EH (cell line): ENCODE results near the gene AGER.
"Not testable (repeated sequence)": the region's sequence is repeated elsewhere in the genome, so short reads cannot be mapped to it uniquely, and the experiment has no call there.

Experiments
- DNase-seq: peaks from one replicate; pipeline ENCODE4 v3.0.0-alpha.2; 2015; ENCODE audit warnings: low read depth

The AGER gene

DNA sequence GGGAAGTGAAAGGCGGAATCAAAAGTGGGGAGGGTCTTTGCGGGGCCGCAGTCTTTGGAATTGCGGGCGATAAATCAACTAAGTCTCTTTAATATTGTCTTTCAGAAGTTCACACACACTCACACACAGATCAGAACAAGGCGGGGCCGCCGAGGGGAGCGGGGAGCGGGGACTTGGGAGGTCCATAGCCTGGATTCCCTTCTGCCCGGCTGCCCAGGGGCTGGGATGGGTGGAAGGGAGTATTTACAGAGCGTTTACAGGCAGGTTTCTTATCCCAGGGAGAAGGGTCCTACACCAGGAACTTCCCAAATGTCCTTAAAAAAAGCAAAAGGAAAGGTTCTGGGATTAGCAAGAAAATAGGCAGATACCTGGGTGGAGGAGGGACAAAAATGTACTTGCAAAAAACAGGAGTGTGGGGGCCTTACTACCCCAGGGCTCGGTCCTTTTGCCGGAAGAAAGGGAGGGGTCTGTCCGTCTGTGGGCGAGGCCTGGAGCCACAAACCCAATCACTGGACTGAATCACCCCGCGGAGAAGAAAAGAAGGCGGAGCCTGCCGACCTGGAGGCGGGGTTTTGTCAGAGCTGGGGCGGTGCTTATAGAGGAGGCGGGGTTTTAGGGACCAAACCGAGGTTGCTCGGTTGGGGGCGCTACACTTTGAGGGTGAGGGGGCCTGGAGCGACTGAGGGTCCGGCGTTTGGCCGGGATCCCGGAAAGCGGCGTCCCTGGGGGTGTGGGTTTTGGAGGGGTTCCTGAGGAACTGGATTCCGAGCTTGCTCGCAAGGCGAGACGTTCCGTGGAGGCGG, 35.6 kb downstream of the AGER start:
- DNase-seq: no peak

DNA sequence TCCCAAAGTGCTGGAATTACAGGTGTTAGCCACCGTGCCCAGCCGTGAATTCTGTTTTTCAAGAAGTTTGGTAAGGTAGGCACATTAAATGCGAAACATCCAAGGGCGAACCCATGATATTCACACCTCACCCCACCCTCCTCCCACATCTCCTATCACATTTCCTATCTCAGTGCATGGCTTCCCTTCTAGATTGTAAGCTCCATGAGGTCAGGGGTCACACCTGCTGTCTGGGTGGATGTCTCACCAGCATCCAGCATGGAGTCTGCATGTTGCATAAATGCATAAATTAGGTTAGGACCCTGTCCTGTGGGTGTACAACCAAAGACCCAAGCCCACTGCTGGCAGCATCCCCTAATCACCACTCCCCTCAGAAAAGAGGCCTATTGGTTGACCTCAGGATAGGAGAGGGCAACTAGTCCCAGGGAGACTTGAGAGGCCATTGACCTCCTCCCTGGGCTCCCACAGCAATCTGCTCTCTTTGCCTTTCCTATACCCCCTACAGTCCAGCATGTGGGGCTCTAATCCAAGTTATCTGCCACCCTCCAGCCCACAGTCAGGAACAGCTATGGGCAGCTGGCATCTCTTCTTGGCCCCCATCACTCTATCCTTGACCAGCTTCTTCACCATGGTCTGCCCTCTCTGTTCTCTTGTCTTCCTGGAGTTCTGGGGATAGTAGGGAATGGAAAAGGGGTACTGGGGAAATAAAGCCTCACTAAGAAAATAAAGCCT, 36.5 kb downstream of the AGER start:
- DNase-seq: no peak

DNA sequence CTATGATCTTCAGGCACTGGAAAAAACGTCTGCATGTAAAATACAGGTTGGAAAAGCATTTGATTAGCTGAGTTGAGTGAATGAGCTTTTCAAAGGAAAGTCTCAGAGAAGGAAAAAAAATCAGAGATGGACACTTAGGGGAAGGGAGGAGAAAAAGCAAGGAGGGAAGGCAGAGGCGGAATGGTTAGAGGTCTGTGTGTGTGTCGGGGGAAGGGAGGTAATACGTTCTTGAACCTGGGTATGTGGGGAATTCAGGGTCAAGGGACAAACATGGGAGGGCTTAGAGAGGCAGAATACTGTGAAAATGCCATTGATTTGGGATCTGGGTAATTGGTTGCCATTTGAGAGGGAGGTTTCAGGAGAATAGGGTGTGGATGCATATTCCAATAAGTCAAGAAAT, 37.4 kb downstream of the AGER start:
- DNase-seq: no peak

DNA sequence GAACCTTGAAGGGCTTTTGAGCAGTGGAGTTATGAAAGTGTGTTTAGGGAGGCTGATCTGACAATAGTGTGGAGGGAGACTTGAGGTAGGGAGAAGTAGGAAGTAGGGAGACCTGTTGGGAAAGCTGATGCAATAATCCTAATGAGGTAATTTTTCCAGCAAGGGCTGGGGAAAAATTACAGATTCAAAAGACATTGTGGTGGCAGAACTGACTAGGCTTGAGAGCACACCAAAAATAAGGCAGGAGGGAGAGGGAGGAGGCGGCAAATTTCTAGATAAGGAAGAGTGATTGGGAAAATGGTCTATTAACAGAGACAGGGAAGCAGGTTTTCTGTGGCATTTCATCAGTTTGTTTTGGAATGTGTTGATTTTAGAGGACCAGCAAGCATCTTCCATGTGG, 37.8 kb downstream of the AGER start:
- DNase-seq: no peak

DNA sequence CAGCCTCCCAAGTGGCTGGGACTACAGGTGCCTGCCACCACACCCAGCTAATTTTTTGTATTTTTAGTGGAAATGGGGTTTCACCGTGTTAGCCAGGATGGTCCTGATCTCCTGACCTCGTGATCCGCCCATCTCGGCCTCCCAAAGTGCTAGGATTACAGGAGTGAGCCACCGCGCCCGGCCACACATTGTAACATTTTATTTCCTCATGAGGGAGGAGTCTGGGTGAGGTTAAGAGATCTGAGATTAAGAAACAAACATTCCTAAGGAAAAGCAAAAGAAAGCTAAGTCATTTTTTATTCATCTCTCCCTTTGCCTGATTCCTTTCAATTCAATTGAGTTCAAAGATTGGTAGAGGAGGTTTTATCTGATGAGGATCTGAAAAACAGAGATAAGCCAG, 39.8 kb downstream of the AGER start:
- DNase-seq: not testable (repeated sequence)

DNA sequence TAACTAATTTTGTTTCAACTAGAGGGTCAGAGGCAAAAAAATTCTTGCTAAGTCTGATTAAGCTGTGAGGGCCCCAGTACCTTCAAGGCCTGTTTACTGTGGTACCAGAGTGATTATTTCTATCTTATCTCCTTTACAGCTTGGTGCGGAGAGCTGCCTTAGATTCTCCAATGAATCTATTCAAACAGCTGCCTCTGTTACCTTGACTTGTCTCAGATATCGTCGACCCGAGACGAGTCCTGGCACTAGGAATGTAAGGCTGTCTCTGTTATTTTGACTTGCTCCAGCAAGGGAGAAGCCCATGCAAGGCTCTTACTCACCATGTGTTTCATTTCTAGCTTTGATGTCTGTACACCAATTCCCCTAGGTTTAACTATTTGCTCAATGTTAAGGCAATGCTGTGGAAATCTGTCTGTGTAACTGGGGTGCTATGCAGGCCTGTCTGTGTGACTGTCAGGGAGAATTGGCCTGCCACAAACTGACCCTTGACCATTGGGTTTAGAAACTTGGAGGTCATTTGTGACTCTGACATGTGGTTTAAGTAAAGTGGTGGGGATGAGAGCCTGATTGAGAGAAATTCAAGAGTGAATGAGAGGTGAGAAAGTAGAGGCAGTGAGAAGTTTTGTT, 43.5 kb downstream of the AGER start:
- DNase-seq: no peak

DNA sequence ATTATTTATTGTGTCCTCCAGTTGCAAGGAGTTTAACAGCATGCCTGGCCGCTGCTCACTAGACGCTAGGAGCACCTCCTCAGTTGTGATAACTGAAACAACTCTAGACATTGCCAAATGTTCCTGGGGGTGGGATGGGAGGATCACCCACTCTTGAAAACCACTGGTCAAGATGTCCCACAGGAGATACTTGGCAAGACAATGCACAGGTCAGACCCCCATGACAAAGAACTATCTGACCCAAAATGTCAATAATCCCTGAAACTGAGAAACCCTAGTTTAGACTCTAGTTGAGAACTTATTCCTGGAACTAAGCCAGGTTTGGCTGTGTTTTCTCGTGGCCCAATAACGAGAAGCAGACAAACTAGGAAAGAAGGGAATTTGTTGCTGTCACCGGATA, 44.5 kb downstream of the AGER start:
- DNase-seq: no peak

DNA sequence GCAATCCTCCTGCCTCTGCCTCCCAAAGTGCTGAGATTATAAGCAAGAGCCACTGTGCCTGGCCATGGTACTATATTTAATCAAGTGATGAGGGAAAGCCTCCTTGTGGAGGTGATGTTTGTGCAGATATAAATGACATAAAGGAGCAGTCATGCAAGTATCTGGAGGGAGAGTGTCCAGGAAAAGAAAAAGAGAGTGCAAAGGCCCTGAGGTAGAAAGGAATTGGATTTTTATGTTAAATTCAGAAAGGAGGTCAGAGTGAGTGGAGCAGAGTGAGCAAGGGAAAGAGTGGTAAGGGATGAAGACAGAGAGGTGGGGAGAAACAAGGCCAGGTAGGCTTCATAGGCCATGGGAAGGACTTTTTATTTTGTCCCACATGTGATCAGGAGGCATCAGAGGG, 46.6 kb downstream of the AGER start:
- no peak for DNase-seq

DNA sequence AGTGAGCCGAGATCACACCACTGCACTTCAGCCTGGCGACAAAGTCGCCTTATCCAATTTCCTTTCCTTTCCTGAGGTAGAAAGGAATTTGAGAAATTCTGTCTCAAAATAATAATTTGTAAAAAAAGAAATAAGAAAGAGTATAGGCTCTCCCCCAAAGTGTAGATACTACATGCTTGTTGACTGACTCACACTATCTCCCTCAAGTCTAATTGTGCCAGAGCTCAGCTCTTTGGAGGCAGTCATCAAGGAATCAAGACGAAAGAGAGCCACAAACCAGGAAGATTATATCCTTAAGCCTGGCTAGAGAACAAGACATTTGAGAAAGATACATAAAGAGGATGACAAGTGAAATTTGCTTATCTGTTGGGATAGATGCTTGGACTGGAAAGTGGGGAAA, 50.3 kb downstream of the AGER start:
- DNase-seq: peak; percentile 85

DNA sequence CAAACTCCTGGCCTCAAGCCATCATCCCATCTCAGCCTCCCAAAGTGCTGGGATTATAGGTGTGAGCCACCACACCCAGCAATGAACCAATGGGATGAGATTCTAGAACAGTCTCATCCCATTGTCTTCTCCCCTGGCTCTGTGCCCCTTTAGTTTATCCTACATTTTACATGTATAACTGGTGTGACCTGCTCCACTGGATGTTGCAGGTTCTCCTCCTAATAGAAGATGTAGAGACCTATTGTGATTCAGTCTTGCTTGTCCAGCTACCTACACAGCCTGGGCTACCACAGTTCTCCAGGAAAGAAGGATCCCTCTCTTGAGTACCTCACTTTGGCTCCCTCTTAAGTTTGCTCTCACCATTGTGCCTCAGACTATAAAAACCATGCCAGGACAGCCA, 51.9 kb downstream of the AGER start:
- no peak for DNase-seq

DNA sequence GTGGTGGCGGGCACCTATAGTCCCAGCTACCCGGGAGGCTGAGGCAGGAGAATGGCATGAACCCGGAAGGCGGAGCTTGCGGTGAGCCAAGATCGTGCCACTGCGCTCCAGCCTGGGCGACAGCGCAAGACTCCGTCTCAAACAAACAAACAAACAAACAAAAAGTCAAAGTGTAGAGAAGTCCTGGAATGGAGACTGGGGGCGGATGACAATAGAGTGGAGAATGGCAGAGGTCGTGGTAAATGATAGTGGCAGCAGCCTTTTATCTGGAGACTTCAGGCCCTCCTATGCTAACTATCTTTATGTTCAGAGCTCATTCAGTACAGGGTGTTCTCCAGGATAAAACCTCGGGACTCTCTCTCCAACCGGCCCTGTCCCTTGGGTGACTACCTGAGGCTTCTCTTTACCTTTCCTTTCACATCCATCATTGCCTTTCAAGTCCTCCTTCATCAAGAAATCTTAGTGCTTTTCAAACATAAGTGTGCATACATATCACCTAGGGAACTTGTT, 52.6 kb downstream of the AGER start:
- no peak for DNase-seq
